ENCODE results near the gene SORCS2. TPM values are rescaled to one million over a fixed set of nuclear protein-coding genes. Genes with fewer than 3 reads are reported as not detected.

The SORCS2 gene
- total RNA-seq, 2 donors from 2014 or later, result 1.5 to 1.7 TPM

- Histone ChIP-seq H3K36me3 (no peaks in the 10 kb centered on the region), H3K4me3 (no peak overlapping the region), H3K9me3 (no peaks in the 10 kb centered on the region), H3K27me3 (no peaks in the 10 kb centered on the region), H3K27ac (no peak overlapping the region), H3K4me1 (peaks cover 0 to 12% of the 10 kb centered on the region in 2 donors)
- no peak for TF ChIP-seq CTCF (IDR thresholded peaks at IDR 0.05)
- no peak for DNase-seq (ENCODE audit: low spot score)
Observed at GRCh38 chr4:7434141-7434765, 241.9 kb downstream of the SORCS2 start.

GRCh38 chr4:7434766-7435150, 242.4 kb downstream of the SORCS2 start, which contains the start of gene PSAPL1:
PSAPL1 (minus strand) TSS chr4:7434930; CDS start chr4:7434879, 51 bp downstream.
- no peaks in the 10 kb centered on the region for H3K9me3 ChIP-seq
- no peak for DNase-seq (ENCODE audit: low spot score)
- no peaks in the 10 kb centered on the region for H3K36me3 ChIP-seq

DNA sequence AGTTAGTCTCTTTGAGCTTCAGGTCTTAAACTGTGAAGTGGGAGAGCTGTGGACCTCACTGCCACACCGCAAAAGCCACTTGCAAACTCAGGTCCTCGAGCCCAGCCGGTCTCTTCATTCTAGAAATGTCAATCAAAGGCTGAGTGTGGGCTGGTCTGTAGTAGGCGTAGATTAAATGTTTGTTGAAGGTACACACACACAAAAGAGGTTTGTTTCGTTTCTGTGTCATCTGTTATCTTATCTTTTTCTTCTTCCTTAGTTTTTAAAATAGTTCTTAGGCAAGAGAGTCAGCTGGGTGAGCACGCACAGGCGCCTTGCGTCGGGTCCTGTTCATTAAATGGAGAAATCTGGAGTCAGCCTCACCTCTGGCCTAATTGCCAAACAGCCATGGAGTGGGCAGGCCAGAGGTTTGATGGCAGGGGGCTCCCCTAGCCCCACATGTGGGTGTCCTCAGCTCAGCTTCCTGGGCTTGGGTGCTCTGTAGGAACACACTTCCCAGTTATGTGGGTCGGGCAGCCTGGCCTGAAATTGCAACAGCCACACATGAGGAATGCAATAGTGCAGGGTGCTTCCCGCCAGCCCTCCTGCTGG, 243.2 kb downstream of the SORCS2 start:
- TF ChIP-seq CTCF (IDR thresholded peaks at IDR 0.05), result no peak
- Histone ChIP-seq H3K4me3 (no peak overlapping the region), H3K27me3 (no peaks in the 10 kb centered on the region), H3K4me1 (peaks cover 0 to 12% of the 10 kb centered on the region in 2 donors), H3K27ac (no peak overlapping the region), H3K36me3 (no peaks in the 10 kb centered on the region), H3K9me3 (no peaks in the 10 kb centered on the region)
- DNase-seq (ENCODE audit: low spot score), result no peak

More at GRCh38 chr4:7434766-7435150, 242.4 kb downstream of the SORCS2 start, which contains the start of gene PSAPL1:
- Histone ChIP-seq H3K27me3 (no peaks in the 10 kb centered on the region), H3K27ac (no peak within 1 kb of the TSS), H3K4me1 (peaks cover 0 to 12% of the 10 kb centered on the region in 2 donors), H3K4me3 (no peak within 1 kb of the TSS)
- TF ChIP-seq CTCF (IDR thresholded peaks at IDR 0.05), result no peak

- Histone ChIP-seq H3K27me3 (no peaks in the 10 kb centered on the region), H3K4me3 (no peak overlapping the region), H3K36me3 (no peaks in the 10 kb centered on the region), H3K4me1 (peaks cover 0 to 12% of the 10 kb centered on the region in 2 donors), H3K27ac (no peak overlapping the region), H3K9me3 (no peaks in the 10 kb centered on the region)
- no peak for TF ChIP-seq CTCF (IDR thresholded peaks at IDR 0.05)
- DNase-seq (ENCODE audit: low spot score), result no peak
Observed at GRCh38 chr4:7436256-7436655, 243.9 kb downstream of the SORCS2 start.

- Histone ChIP-seq H3K27ac (no peak overlapping the region), H3K9me3 (no peaks in the 10 kb centered on the region), H3K27me3 (no peaks in the 10 kb centered on the region), H3K36me3 (no peaks in the 10 kb centered on the region), H3K4me3 (no peak overlapping the region), H3K4me1 (peaks cover 0 to 10% of the 10 kb centered on the region in 2 donors)
- DNase-seq (ENCODE audit: low spot score), result no peak
- no peak for TF ChIP-seq CTCF (IDR thresholded peaks at IDR 0.05)
Observed at GRCh38 chr4:7439699-7440098, 247.4 kb downstream of the SORCS2 start.
